Dermis blood vessel endothelial cell (primary cell): ENCODE results near the gene BLOC1S2. TPM values are rescaled to one million over a fixed set of nuclear protein-coding genes. Genes with fewer than 3 reads are reported as not detected.
"Not testable (repeated sequence)": the region's sequence is repeated elsewhere in the genome, so short reads cannot be mapped to it uniquely, and the experiment has no call there.

Source experiments
- DNase-seq: peaks from one replicate; pipeline ENCODE4 v3.0.0; 2010
- total RNA-seq: library from RNA; depleted of rRNA; stranded (reverse); fragments of >200 nt; gene quantifications from 2 replicates; pipeline ENCODE4 v1.2.3, GENCODE V29; 2014

The BLOC1S2 gene
- total RNA-seq, result 35.1 and 44.2 TPM in 2 replicates

- DNase-seq, result peak; percentile 91
Observed at GRCh38 chr10:100286051-100287033, at the start of gene BLOC1S2. BLOC1S2 (minus strand) TSS chr10:100286680; CDS start chr10:100286659, 21 bp downstream.

GRCh38 chr10:100334762-100335161, 48.3 kb upstream of the BLOC1S2 start:
- DNase-seq, result no peak

- no peak for DNase-seq
Observed at GRCh38 chr10:100333661-100334440, 47.4 kb upstream of the BLOC1S2 start.

GRCh38 chr10:100333106-100333505, 46.6 kb upstream of the BLOC1S2 start:
- DNase-seq, result no peak

- no peak for DNase-seq
Observed at GRCh38 chr10:100330079-100330478, 43.6 kb upstream of the BLOC1S2 start, which contains the start of gene PKD2L1. PKD2L1 (minus strand) TSS chr10:100330228; CDS start chr10:100330103, 125 bp downstream.

- DNase-seq, result no peak
Observed at GRCh38 chr10:100328198-100328597, 41.7 kb upstream of the BLOC1S2 start.

GRCh38 chr10:100327718-100328009, 41.2 kb upstream of the BLOC1S2 start:
- no peak for DNase-seq

GRCh38 chr10:100327007-100327717, 40.7 kb upstream of the BLOC1S2 start:
- no peak for DNase-seq

- peak; percentile 13 for DNase-seq
Observed at GRCh38 chr10:100325158-100325557, 38.7 kb upstream of the BLOC1S2 start.

- no peak for DNase-seq
Observed at GRCh38 chr10:100319707-100320402, 33.4 kb upstream of the BLOC1S2 start.

GRCh38 chr10:100318207-100318606, 31.7 kb upstream of the BLOC1S2 start:
- no peak for DNase-seq

- DNase-seq, result no peak
Observed at GRCh38 chr10:100315615-100316014, 29.1 kb upstream of the BLOC1S2 start.

GRCh38 chr10:100311298-100311697, 24.8 kb upstream of the BLOC1S2 start:
- no peak for DNase-seq

- DNase-seq, result no peak
Observed at GRCh38 chr10:100307684-100308083, 21.2 kb upstream of the BLOC1S2 start.

- DNase-seq, result no peak
Observed at GRCh38 chr10:100306861-100307260, 20.4 kb upstream of the BLOC1S2 start.

- no peak for DNase-seq
Observed at GRCh38 chr10:100304414-100304813, 17.9 kb upstream of the BLOC1S2 start.

- peak; percentile 42 for DNase-seq
Observed at GRCh38 chr10:100303724-100304319, 17.3 kb upstream of the BLOC1S2 start.

GRCh38 chr10:100301123-100301522, 14.6 kb upstream of the BLOC1S2 start:
- DNase-seq, result not testable (repeated sequence)

- DNase-seq, result no peak
Observed at GRCh38 chr10:100297242-100297641, 10.8 kb upstream of the BLOC1S2 start.

GRCh38 chr10:100293066-100293465, 6.6 kb upstream of the BLOC1S2 start:
- DNase-seq, result no peak

GRCh38 chr10:100292300-100292699, 5.8 kb upstream of the BLOC1S2 start:
- DNase-seq, result not testable (repeated sequence)

- DNase-seq, result no peak
Observed at GRCh38 chr10:100291356-100291755, 4.9 kb upstream of the BLOC1S2 start.
